ENCODE measurements around the gene YWHAG.

- TF ChIP-seq HDGF (IDR thresholded peaks at IDR 0.05; ENCODE audit: borderline replicate concordance) (no peak), FOXA1 (IDR thresholded peaks at IDR 0.05) (no peak), FOXM1 (IDR thresholded peaks at IDR 0.05; ENCODE audit: borderline replicate concordance) (no peak), ELF4 (IDR thresholded peaks at IDR 0.05) (no peak), PKNOX1 (IDR thresholded peaks at IDR 0.05) (no peak), SUZ12 (IDR thresholded peaks at IDR 0.05) (no peak), SP1 (IDR thresholded peaks at IDR 0.05) (no peak), BHLHE40 (IDR thresholded peaks at IDR 0.05; ENCODE audit: borderline replicate concordance) (no peak), CTBP1 (IDR thresholded peaks at IDR 0.05; ENCODE audit: borderline replicate concordance) (no peak), FOXK2 (IDR thresholded peaks at IDR 0.05) (no peak), TARDBP (IDR thresholded peaks at IDR 0.05) (no peak), ARNT (IDR thresholded peaks at IDR 0.05) (no peak), LEF1 (IDR thresholded peaks at IDR 0.05; ENCODE audit: borderline replicate concordance) (no peak)
These were observed 5.0 kb downstream of the YWHAG start for GRCh38 chr7:76353744-76354143.
